H1 (cell line): Measurements from ENCODE around the gene ZNF556.

Experiments used
- ATF2 ChIP-seq: IDR thresholded peaks from 2 replicates; pipeline ENCODE4 v1.6.1; 2012; ENCODE audit warnings: low read length, inconsistent platforms
- ATF3 ChIP-seq: IDR thresholded peaks from 2 replicates; pipeline ENCODE4 v1.6.1; 2011; ENCODE audit warnings: low read depth, mild to moderate bottlenecking, low read length; ENCODE audit not compliant: insufficient read depth
- CBX5 ChIP-seq: fragments of 300-800, 300-1000 bp; sonication (generic); IDR thresholded peaks from 2 replicates; pipeline ENCODE4 v1.7.1; 2016; ENCODE audit warnings: antibody characterized with exemption, low read length, low read depth
- CBX8 ChIP-seq: fragments of 300-800, 300-1000 bp; sonication (generic); IDR thresholded peaks from 2 replicates; pipeline ENCODE4 v1.7.1; 2016; ENCODE audit warnings: low read depth, low read length, borderline replicate concordance
- CTCF ChIP-seq, 3 experiments: IDR thresholded peaks; 1 replicate in 2 of 3; 2 replicates in 1 of 3; pipeline versions ENCODE4 v1.5.1 to v1.6.1; 2011; ENCODE audit warnings: low read length in 3 of 3, mild to moderate bottlenecking in 3 of 3, inconsistent platforms in 2 of 3, low read depth in 1 of 3, moderate library complexity in 1 of 3; ENCODE audit not compliant: insufficient read depth in 1 of 3; ENCODE audit errors: control extremely low read depth in 1 of 3
- EP300 ChIP-seq, 2 experiments: IDR thresholded peaks; 1 replicate in 1 of 2; 2 replicates in 1 of 2; pipeline ENCODE4 v1.6.1; 2011 to 2012; ENCODE audit warnings: low read depth in 2 of 2, low read length in 2 of 2, mild to moderate bottlenecking in 2 of 2, borderline replicate concordance in 1 of 2, inconsistent platforms in 1 of 2, moderate library complexity in 1 of 2
- HDAC6 ChIP-seq: IDR thresholded peaks from one replicate; pipeline ENCODE4 v1.7.1; 2012; ENCODE audit warnings: low read depth, mild to moderate bottlenecking, inconsistent platforms, low read length, moderate library complexity
- JUND ChIP-seq: IDR thresholded peaks from 2 replicates; pipeline ENCODE4 v1.6.1; 2011; ENCODE audit warnings: mild to moderate bottlenecking, improper control_type of control experiment, low read length
- POLR2A ChIP-seq, 2 experiments: IDR thresholded peaks; 1 replicate in 1 of 2; 2 replicates in 1 of 2; pipeline ENCODE4 v1.6.1; 2011; ENCODE audit warnings: low read depth in 2 of 2, low read length in 2 of 2, mild to moderate bottlenecking in 2 of 2; ENCODE audit errors: control extremely low read depth in 1 of 2
- RAD21 ChIP-seq, 2 experiments: IDR thresholded peaks in 1 of 2; conservative IDR thresholded peaks in 1 of 2; 2 replicates each; pipeline ENCODE4 v1.6.1; 2011; ENCODE audit warnings: low read depth in 2 of 2, low read length in 2 of 2, improper control_type of control experiment in 1 of 2, inconsistent platforms in 1 of 2, mild to moderate bottlenecking in 1 of 2, moderate library complexity in 1 of 2
- TBP ChIP-seq: IDR thresholded peaks from 2 replicates; pipeline ENCODE4 v1.6.1; 2011; ENCODE audit warnings: low read depth, low read length, improper control_type of control experiment
- YY1 ChIP-seq: IDR thresholded peaks from 2 replicates; pipeline ENCODE4 v1.6.1; 2011; ENCODE audit warnings: low read depth, mild to moderate bottlenecking, low read length
- ZNF274 ChIP-seq: IDR thresholded peaks from 2 replicates; pipeline ENCODE4 v1.7.0; 2012; ENCODE audit warnings: low read length, borderline replicate concordance; ENCODE audit errors: extremely low read depth

GRCh38 chr19:2863816-2864215 lies 3.3 kb upstream of the ZNF556 start:
- no peak for TF ChIP-seq RAD21 (IDR thresholded peaks at IDR 0.05 in 1 of 2, conservative IDR thresholded peaks at IDR 0.05 in 1 of 2; ENCODE audit: low read depth in 2 of 2, low read length in 2 of 2)
- no peak for TF ChIP-seq CBX5
- no peak for TF ChIP-seq ZNF274
- no peak for TF ChIP-seq TBP
- TF ChIP-seq JUND: no peak
- TF ChIP-seq CTCF (IDR thresholded peaks at IDR 0.05; ENCODE audit: control extremely low read depth in 1 of 3, insufficient read depth in 1 of 3, low read depth in 1 of 3, low read length in 3 of 3): no peak
- TF ChIP-seq ATF2: no peak
- TF ChIP-seq POLR2A (IDR thresholded peaks at IDR 0.05; ENCODE audit: control extremely low read depth in 1 of 2, low read depth in 2 of 2, low read length in 2 of 2): no peak
- no peak for TF ChIP-seq EP300 (IDR thresholded peaks at IDR 0.05; ENCODE audit: borderline replicate concordance in 1 of 2, low read depth in 2 of 2, low read length in 2 of 2)
- no peak for TF ChIP-seq HDAC6
- TF ChIP-seq CBX8: no peak
- TF ChIP-seq YY1: no peak
- TF ChIP-seq ATF3: no peak
